ENCODE results near the gene PTPRB.

The PTPRB gene

GRCh38 chr12:70467918-70468733 lies 169.1 kb downstream of the PTPRB start:
- in situ Hi-C loops (cut with HindIII; ENCODE audit: low sequenced_read_pairs): no loop called here

DNA sequence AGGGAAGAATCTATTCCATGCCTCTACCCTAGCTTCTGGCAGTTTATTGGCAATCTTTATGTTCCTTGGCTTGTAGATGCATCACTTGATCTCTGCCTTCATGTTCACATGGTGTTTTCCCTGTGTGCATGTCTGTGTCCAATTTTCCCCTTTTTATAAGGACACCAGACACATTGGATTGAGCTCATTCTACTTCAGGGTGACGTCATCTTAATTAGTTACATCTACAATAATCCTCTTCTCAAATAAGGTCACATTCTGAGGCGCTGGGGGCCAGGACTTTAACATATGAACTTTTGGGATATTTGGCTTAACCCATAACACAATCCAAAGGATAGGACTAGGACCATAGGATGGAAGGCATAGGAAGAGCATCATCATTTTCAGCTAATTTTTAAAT lies 169.8 kb downstream of the PTPRB start:
- in situ Hi-C loops (cut with HindIII; ENCODE audit: low sequenced_read_pairs): no loop called here

GRCh38 chr12:70466753-70467152 lies 170.5 kb downstream of the PTPRB start:
- in situ Hi-C loops (cut with HindIII; ENCODE audit: low sequenced_read_pairs): no loop called here

Data from endothelial cell of hepatic sinusoid (primary cell).